ENCODE data around the gene GRHL3.

The GRHL3 gene

DNA sequence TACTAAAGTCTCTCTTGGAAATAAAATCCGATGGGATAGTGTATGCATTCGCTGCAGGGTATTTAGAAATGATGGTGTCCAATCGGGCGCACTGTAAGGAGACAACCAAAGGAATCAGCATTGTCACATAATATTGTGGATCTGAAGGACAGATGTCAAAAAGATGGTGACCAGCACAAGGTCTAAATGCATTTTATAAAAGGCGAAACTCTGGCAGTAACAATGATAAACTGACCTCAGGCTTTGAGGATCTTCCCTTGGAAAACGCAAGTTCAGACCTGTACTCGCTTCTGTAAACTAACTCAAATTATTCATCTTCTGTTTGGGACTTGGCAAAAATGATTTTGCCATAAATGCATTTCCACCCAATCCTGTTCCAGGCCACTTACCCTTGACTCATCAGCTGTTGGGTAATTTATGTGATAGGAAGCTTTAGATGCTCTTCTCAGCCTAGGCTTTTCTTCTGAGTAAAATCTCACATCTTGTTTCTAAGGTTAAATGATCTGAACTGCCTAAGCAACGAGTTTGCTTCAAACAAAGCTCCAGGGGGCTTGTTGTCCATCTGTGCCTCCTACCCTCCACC lies 60.7 kb downstream of the GRHL3 start:
- TF ChIP-seq GATA2 (IDR thresholded peaks at IDR 0.05; ENCODE audit: low read depth, low read length) (no peak), GATA3 (IDR thresholded peaks at IDR 0.05; ENCODE audit: low read depth, low read length) (no peak)

DNA sequence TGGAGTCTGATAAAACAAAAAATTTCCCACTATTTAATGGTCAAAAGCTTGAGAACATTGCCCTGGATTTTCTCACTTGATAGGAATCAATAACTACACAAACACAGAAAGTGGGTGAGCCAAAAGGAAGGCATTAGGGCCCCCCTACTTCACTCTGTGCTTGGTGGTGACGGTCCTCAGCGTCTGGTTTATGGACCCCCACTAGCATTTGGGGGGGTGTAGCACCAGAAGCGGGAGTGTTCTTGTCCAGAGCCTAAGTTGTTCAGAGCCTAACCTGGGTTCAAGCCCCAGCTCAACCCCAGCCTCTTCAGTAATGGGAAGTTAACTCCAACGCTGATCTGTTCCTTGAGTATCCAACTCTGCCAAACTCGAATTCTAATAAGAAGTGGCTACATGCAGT lies 61.4 kb downstream of the GRHL3 start:
- TF ChIP-seq GATA2 (IDR thresholded peaks at IDR 0.05; ENCODE audit: low read depth, low read length), result no peak
- no peak for TF ChIP-seq GATA3 (IDR thresholded peaks at IDR 0.05; ENCODE audit: low read depth, low read length)

DNA sequence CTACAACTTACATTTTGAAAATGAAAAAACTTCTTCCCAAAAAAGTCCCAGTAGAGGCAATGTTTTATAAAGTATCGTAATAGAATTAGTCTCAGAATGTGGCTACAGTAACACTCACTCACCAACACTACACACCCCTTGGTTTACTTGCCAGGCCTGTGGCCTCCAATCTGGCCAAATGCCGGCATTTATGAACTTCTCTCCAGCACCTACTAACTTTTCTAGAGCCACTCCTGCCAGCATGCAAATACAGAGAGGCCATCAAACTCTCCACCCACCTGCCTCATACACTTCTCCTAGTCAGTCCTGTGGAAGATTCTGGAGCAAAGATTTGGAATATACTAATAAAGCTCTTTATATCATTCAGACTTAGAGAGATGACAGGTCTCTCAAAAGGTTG lies 62.1 kb downstream of the GRHL3 start:
- no peak for TF ChIP-seq GATA2 (IDR thresholded peaks at IDR 0.05; ENCODE audit: low read depth, low read length)
- TF ChIP-seq GATA3 (IDR thresholded peaks at IDR 0.05; ENCODE audit: low read depth, low read length), result no peak

DNA sequence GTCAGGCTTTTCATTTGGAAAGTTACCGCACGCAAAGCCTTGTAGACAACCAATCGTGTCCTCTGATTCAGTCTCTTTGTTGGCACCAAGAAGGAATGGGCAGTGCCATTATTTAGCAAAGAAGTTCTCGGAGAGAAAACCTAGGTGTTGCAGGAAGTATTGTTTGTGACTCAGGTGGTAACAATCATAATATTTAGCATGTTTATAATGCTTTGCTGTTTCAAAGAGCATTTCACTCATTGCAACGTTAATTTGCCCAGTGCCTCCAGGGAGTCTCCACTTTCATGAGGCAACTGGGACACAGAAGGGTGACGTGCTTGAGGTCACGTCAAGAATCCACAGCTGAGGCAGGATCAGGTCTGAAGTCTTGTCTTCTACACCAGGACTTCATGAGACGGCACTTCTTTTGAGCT lies 63.0 kb downstream of the GRHL3 start:
- no peak for TF ChIP-seq GATA3 (IDR thresholded peaks at IDR 0.05; ENCODE audit: low read depth, low read length)
- TF ChIP-seq GATA2 (IDR thresholded peaks at IDR 0.05; ENCODE audit: low read depth, low read length), result no peak

DNA sequence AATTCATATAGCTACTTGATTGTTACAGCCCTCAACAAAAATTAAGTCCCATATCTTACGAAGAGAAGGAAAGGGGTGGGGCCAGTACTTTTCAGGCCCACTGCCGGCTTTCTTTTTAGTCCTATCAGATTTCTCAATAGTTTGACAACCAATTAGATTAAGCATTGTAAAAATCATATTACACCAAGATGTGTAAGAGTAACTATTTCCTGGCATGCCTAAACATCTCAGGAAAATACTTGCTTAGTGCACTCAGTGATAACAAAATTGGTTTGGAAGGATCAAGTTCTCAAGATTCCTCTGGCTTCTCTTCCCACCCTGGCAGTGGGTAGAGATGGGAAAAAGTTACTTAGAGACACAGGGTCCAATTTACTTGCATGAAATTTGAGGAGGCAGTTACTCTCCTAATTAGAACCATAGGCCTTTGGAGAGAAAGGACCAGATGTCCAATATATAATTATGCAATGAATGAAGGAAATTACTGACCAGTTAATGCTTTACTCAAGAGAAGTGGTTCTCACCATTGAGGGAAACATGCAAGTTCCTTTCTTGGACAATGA lies 64.3 kb downstream of the GRHL3 start:
- TF ChIP-seq GATA2 (IDR thresholded peaks at IDR 0.05; ENCODE audit: low read depth, low read length), result no peak
- TF ChIP-seq GATA3 (IDR thresholded peaks at IDR 0.05; ENCODE audit: low read depth, low read length), result no peak

DNA sequence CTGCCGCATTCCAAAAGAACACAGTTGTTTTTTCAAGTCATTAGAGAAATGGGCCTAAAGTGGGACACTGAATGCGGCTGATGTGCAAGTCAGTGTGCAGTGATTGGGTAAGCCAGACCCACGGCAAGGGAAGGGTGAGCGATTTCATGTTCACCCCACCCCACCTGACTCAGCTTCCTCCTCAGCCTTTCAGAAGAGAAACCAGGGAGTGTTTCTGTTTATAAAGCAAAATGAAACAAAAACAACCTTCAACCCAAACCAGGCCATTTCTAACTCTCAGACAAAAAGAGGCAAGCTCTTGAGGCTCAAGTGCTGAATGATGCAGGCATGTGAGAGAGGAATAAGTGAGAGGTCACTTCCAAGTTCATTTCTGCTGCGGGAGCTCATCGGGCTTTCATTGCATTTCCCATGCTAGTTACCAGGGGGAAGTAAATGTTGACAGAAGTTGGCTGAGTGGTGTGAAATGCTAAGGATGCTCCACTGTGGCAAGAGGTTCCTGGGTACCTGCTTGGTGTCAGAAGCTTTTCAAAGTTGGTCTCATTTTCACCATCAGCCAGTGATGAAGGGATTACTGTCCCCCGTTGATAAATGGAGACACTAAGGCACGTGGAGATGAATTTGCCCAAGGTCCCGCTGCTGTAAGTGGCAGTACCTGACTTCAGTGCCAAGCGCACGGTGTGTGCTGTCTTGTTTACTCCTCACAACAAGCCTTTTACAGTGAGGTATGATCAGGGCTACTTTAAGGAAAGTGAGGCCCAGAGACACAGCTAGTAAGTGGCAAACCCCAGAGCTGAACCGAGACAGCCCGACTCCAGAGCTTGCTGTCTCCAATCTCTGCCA lies 65.3 kb downstream of the GRHL3 start:
- TF ChIP-seq GATA2 (IDR thresholded peaks at IDR 0.05; ENCODE audit: low read depth, low read length), result no peak
- no peak for TF ChIP-seq GATA3 (IDR thresholded peaks at IDR 0.05; ENCODE audit: low read depth, low read length)

DNA sequence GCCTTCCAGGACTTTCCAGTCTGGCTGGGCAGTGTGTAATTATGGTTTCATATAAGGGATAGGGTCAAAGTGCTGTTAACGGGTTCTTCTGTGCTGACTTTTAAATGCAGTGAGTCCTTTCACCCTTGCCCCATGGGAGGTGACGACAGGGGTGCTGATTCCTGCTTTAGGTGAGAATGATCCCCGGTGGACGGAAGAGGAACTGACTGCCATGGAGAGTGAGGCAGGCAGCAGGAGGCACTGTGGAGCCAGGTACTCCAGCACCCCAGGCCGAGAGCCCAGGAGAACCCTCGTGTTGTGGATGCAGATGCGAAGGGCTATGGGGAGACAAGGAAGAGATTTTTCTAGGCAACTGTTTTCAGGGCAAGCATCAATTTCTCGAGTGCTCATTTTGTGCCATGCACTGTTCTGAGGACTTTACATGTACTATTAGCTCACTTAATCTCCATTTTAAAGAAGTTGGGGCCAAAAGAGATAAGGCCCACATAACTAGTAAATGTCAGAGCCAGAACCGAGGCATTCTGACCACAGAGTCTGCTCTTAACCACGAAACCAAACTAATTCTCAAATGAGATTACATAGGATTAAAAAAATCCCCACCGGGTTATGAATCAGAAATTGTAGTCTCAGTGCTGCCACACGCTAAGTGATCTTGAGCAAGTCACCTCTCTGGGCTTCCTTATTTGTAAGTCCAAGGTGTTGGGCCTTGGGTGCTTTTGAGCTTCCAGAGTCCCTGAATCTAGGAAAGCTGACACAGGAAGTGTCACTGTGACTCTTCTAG lies 66.2 kb downstream of the GRHL3 start:
- TF ChIP-seq GATA2 (IDR thresholded peaks at IDR 0.05; ENCODE audit: low read depth, low read length) (no peak), GATA3 (IDR thresholded peaks at IDR 0.05; ENCODE audit: low read depth, low read length) (no peak)

DNA sequence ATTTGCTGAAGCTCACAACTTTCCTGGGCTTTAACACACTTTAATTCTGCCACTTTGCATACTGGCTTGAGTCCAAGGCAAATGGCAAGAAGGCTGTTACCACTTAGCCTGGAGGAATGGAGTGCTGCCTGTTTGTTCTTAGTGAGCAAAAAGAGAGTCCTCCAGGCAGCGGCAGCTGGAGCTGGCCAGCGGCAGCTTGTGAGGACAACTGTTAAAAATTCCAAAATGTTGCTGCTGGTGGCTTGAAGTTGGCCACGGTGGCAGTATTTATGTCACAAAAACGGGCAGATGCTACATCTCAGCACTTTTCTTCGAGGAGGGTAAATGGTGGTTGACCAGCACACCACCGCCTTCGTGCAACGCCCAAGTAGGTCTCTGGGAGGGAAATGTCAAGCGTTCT lies 67.1 kb downstream of the GRHL3 start:
- no peak for TF ChIP-seq GATA2 (IDR thresholded peaks at IDR 0.05; ENCODE audit: low read depth, low read length)
- no peak for TF ChIP-seq GATA3 (IDR thresholded peaks at IDR 0.05; ENCODE audit: low read depth, low read length)

DNA sequence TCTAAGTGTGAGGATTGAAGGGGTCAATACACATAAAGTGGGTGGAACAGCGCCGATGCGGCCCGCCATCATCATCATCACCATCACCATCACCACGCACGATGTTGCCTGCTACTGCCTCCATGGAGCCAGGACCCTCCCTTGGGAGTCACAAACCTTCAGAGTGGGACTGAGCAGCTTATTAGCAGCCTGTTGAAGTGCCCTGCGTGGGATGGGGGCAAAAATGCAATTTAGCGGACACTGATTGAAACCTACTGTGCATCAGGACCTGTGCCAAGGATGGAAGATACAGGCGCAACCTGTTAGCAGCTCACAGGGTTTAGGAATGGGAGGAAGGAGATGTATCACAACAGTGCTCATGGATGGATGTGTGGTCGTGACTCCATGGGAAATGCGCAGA lies 67.8 kb downstream of the GRHL3 start:
- TF ChIP-seq GATA2 (IDR thresholded peaks at IDR 0.05; ENCODE audit: low read depth, low read length), result no peak
- no peak for TF ChIP-seq GATA3 (IDR thresholded peaks at IDR 0.05; ENCODE audit: low read depth, low read length)

DNA sequence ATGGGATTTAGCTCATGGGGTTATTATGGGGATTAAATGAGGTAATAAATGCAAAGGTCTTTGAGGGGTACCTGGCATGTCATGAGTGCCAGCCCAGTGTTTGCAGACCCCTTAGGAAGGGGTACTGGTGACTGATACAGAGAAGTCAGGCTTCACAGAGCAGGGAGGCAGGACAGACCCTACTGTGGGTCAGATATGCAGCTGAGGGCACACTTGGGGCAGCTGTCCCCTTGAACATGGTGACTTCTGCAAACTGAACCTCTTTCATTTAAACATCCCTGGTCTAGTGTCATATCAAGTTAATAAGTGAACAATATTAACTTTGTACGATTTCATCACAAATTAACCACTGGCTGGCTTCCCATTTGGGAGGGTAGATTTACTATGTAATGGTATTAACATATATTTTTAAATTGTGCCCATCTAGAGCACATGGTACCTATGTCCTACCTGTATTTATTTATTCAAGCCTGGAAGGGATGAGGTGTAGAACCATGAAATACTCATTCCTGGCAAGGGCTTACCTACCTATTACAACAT lies 68.5 kb downstream of the GRHL3 start:
- no peak for TF ChIP-seq GATA3 (IDR thresholded peaks at IDR 0.05; ENCODE audit: low read depth, low read length)
- TF ChIP-seq GATA2 (IDR thresholded peaks at IDR 0.05; ENCODE audit: low read depth, low read length), result no peak

DNA sequence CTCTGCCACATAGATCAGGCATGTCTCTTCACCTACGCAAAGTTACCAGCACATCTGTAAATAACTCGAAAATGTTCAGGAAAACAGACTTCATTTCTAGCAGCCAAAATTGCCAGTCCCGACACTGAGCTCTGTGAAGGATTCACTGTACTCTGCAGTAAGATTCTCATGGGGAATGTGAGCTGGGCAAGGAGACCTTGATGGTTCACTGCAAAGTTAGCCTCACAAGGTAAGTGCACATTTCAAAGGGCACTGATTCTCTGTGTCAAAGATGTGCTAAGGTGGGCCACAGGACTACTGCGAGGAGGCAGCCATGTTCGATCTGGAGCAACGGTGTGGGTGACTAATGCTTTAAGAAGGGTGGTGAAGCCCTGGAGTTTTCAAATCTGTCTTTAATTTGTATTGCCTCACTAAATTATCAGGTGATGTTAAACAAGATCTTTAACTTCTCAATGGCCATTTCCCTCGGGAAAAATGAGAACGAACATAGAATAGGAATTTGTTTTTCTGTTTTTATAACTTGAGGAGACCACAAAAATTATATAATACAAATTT lies 69.3 kb downstream of the GRHL3 start:
- no peak for TF ChIP-seq GATA3 (IDR thresholded peaks at IDR 0.05; ENCODE audit: low read depth, low read length)
- no peak for TF ChIP-seq GATA2 (IDR thresholded peaks at IDR 0.05; ENCODE audit: low read depth, low read length)

DNA sequence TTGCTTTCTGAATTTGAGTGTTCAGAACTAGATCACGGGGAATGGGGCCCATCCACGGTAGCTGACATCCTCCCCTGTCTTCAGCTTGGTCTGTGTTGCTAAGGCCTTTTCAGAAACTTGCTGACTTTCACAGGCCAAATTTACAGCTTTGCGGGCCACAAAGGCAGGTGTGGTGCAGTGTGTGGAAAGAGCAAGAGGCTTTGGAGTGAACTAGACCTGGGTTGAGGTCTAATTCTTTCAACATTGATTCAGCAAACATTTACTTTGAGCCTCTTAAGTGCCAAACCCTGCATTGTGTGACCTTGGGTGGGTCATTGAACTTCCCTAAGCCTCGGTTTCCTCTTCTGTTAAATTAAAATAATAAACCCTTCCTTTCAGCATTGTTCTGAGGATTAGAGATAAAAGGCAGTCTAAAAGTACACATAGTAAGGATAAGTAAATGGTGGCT lies 70.1 kb downstream of the GRHL3 start:
- TF ChIP-seq GATA2 (IDR thresholded peaks at IDR 0.05; ENCODE audit: low read depth, low read length), result no peak

DNA sequence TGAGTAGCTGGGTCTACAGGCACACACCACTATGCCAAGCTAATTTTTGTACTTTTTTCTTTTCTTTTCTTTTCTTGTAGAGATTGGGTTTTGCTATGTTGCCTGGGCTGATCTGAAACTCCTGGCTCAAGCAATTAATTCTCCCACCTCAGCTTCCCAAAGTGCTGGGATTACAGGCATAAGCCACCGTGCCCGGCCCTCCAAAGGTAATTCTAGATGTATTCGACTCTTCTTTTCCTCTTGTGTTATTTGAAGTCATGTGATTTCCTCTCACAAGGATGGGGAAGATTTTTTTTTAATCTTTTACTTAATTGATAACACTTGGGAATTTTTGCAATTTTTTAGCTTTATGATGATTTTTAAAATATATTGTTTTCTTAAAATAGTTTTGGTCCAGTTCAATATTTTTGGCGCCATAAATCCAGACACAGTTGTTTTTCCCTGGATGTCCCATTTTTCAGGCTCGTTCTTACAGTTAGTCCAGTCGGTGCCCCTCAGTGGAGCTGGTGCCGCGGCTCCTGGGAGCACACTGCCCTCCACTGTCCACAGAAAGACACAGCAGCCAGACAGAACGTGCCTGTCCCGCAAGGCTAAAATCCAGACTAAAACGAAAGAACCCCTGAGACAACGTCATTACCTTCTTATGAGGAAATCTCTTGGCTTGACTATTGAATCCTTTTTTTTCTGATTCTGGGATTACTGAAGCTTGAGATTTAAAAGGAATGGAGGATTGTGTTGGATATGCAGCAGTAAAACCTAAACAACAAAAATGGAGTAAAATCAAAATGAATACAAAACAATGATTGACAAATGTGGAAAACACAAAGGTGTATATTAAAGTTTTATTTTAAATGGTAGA lies 72.0 kb downstream of the GRHL3 start:
- TF ChIP-seq GATA2 (IDR thresholded peaks at IDR 0.05; ENCODE audit: low read depth, low read length), result no peak
